ENCODE measurements around the gene FAAH2.

- TF ChIP-seq POLR2AphosphoS5 (IDR thresholded peaks at IDR 0.05) (no peak), CTCF (IDR thresholded peaks at IDR 0.05) (no peak), EP300 (IDR thresholded peaks at IDR 0.05) (no peak)
Measured at GRCh38 chrX:57451426-57452020, 165.0 kb downstream of the FAAH2 start.
